ENCODE results near the gene CARD19. TPM values are rescaled to one million over a fixed set of nuclear protein-coding genes. Genes with fewer than 3 reads are reported as not detected.

Gene CARD19
- total and polyA plus RNA-seq, 7 experiments from 2014 or later: 43.0 to 90.0 (median 59.2) TPM

DNA sequence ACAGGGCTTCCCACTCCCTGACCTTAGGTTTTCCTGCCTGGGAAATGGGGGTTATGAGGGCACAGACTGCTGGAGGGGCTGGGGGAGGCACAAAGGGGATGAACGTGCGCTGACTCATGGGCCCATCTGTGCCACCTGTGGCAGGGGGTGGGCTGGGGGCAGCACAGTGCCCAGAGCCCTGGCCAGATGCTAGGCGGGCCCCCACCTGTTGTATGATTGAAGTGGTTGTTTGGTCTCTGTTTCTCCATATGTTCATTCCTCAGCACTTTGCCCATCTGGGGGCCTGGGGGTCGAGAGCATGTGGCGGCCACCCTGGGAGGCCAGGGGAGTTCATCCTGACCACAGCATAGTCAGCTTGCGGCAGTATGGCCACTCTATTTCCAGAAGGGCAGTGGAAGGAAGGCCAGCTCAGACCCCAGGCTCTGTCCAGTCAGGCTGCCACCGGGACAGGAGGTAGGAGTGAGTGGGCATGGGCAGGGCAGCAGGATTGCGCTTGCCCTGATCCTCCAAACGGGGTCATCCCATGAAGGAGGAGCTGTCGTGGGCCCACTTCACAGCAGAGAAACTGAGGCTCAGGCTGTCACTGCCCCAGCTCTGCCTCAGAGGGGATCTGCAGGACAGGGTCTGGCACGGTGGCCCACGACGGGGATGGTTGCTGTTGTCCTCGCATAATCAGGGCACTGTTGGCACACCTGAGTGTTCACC is 38.9 kb downstream of the CARD19 start:
- H3K9me3 ChIP-seq (ENCODE audit: control insufficient read depth in 2 of 3, low read length in 3 of 3): no peaks in the 10 kb centered on the region
- Mint-ChIP-seq H3K9me3 (peaks cover 0 to 3% (median 0%) of the 10 kb centered on the region in 11 donors), H3K27me3 (no peaks in the 10 kb centered on the region), H3K4me3 (peak overlapping the region; percentile 86 to 92 (median 90)), H3K36me3 (peaks cover 0 to 5% (median 0%) of the 10 kb centered on the region in 5 donors), H3K27ac (peak overlapping the region; percentile 84 to 98 (median 98)), H3K4me1 (peaks cover 39 to 78% (median 62%) of the 10 kb centered on the region in 7 donors)
- peak overlapping the region; percentile 99 for H3K27ac ChIP-seq (ENCODE audit: low read depth, low read length)
- no peaks in the 10 kb centered on the region for H3K27me3 ChIP-seq (ENCODE audit: control insufficient read depth in 2 of 2, insufficient read depth in 2 of 2, low read length in 2 of 2)
- H3K4me1 ChIP-seq (ENCODE audit: control insufficient read depth in 2 of 2, insufficient read depth in 2 of 2, low read length in 2 of 2): peaks cover 27 to 53% of the 10 kb centered on the region in 2 donors
- DNase-seq (no peak), ATAC-seq (no peak)
- H3K36me3 ChIP-seq (ENCODE audit: control insufficient read depth in 2 of 3, insufficient read depth in 3 of 3, low read length in 3 of 3): peaks cover 0 to 5% (median 0%) of the 10 kb centered on the region in 3 experiments
- intact Hi-C loops (cut with micrococcal nuclease): loop anchor here (1.0 to 10.0 kb wide), 12 partner anchors 9 to 432 kb away; partner anchors contain the start of genes FAM120A (in 2 of the 2), FAM120AOS (in 2 of the 2), CARD19 (in 1 of the 2) and SUSD3 (in 1 of the 2)
- H3K4me3 ChIP-seq (ENCODE audit: low read length): peak overlapping the region; percentile 68
- POLR2A ChIA-PET: interaction anchor here (1.0 to 4.2 kb wide), 11 partner anchors 9 to 181 kb away, joined by 3 to 50 read pairs (median 4); partner anchors contain the start of gene CARD19
- CTCF ChIA-PET: interaction anchor here (1.4 kb wide), 1 partner anchor 180 kb away, joined by 3 read pairs; no protein-coding TSS in a partner anchor

DNA sequence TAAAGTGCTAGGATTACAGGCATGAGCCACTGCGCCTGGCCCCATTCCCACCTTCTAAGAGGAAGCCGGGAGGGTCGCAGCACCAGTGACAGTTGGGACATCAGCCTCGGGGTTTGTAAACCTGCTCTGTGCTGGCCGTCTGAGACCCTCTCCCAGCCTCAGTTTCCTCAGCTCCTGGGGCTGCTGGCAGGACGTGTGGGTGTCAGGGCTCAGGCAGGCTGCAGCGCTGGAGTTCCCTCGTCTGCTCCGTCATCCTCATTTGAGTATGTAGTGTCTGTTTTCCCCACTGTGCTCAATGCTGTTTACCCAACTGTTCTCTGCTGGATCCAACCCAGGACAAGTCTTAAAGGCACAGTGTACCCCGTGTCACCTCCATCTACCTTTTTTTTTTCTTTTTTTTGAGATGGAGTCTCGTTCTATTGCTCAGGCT is 40.0 kb downstream of the CARD19 start:
- H3K9me3 Mint-ChIP-seq: peaks cover 0 to 3% (median 0%) of the 10 kb centered on the region in 11 donors
- H3K4me1 ChIP-seq (ENCODE audit: control insufficient read depth in 2 of 2, insufficient read depth in 2 of 2, low read length in 2 of 2): peaks cover 27 to 50% of the 10 kb centered on the region in 2 donors
- peaks cover 0 to 5% (median 0%) of the 10 kb centered on the region in 3 experiments for H3K36me3 ChIP-seq (ENCODE audit: control insufficient read depth in 2 of 3, insufficient read depth in 3 of 3, low read length in 3 of 3)
- peaks cover 0 to 7% (median 0%) of the 10 kb centered on the region in 5 donors for H3K36me3 Mint-ChIP-seq
- DNase-seq (no peak), ATAC-seq (no peak)
- ChIA-PET CTCF (interaction anchor here (0.6 kb wide), 1 partner anchor 23 kb away, joined by 3 read pairs; no protein-coding TSS in a partner anchor), POLR2A (interaction anchor here (0.6 to 4.2 kb wide), 2 partner anchors 8 to 174 kb away, joined by 4 to 50 read pairs; no protein-coding TSS in a partner anchor)
- no peaks in the 10 kb centered on the region for H3K27me3 Mint-ChIP-seq
- intact Hi-C loops (cut with micrococcal nuclease): loop anchor here in 1 of 2 donors (10.0 kb wide), 1 partner anchor 319 kb away; the partner anchor contains the start of genes FAM120A and FAM120AOS
- H3K4me1 Mint-ChIP-seq: peaks cover 38 to 78% (median 56%) of the 10 kb centered on the region in 7 donors
- peak overlapping the region in 8 of 9 donors; percentile 23 to 98 (median 39) for H3K27ac Mint-ChIP-seq
- H3K9me3 ChIP-seq (ENCODE audit: control insufficient read depth in 2 of 3, low read length in 3 of 3): no peaks in the 10 kb centered on the region
- H3K27ac ChIP-seq (ENCODE audit: low read depth, low read length): no peak overlapping the region
- no peaks in the 10 kb centered on the region for H3K27me3 ChIP-seq (ENCODE audit: control insufficient read depth in 2 of 2, insufficient read depth in 2 of 2, low read length in 2 of 2)
- H3K4me3 ChIP-seq (ENCODE audit: low read length): no peak overlapping the region
- H3K4me3 Mint-ChIP-seq: peak overlapping the region in 8 of 10 donors; percentile 9 to 91 (median 50)

DNA sequence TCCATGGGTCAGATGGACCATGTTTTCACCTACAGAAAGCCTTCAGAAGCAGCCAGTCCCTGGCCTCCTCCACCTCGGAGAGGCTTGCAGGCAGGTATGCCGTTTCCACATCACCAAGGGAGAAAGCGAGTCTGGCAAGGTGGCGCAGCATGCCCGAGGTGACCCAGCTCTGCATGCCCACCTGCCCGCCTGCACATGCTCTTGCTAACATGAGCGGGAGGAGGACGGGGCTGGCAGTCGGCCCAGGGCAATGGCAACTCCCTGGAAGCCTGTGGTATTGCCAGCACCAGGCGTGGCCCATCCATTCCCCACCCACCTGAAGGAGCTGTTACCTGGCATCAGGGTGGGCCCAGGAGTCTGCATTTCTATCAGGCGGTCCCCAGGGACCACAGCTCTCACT is 41.3 kb downstream of the CARD19 start:
- peaks cover 0 to 5% (median 0%) of the 10 kb centered on the region in 3 experiments for H3K36me3 ChIP-seq (ENCODE audit: control insufficient read depth in 2 of 3, insufficient read depth in 3 of 3, low read length in 3 of 3)
- ATAC-seq: no peak
- ChIA-PET POLR2A (interaction anchor here (1.0 to 1.1 kb wide), 2 partner anchors 9 to 10 kb away, joined by 3 read pairs; no protein-coding TSS in a partner anchor), CTCF (no interaction called here)
- no peak overlapping the region for H3K27ac ChIP-seq (ENCODE audit: low read depth, low read length)
- H3K4me3 ChIP-seq (ENCODE audit: low read length): no peak overlapping the region
- no peak for DNase-seq
- Mint-ChIP-seq H3K4me3 (peak overlapping the region in 4 of 10 donors; percentile 33 to 53 (median 44)), H3K4me1 (peaks cover 29 to 75% (median 46%) of the 10 kb centered on the region in 7 donors), H3K27ac (peak overlapping the region in 7 of 9 donors; percentile 33 to 73 (median 55)), H3K27me3 (no peaks in the 10 kb centered on the region), H3K9me3 (peaks cover 0 to 3% (median 0%) of the 10 kb centered on the region in 11 donors), H3K36me3 (peaks cover 0 to 7% (median 0%) of the 10 kb centered on the region in 5 donors)
- no peaks in the 10 kb centered on the region for H3K9me3 ChIP-seq (ENCODE audit: control insufficient read depth in 2 of 3, low read length in 3 of 3)
- intact Hi-C loops (cut with micrococcal nuclease): loop anchor here in 1 of 2 donors (10.0 kb wide), 1 partner anchor 317 kb away; the partner anchor contains the start of genes FAM120A and FAM120AOS
- H3K4me1 ChIP-seq (ENCODE audit: control insufficient read depth in 2 of 2, insufficient read depth in 2 of 2, low read length in 2 of 2): peaks cover 16 to 46% of the 10 kb centered on the region in 2 donors
- no peaks in the 10 kb centered on the region for H3K27me3 ChIP-seq (ENCODE audit: control insufficient read depth in 2 of 2, insufficient read depth in 2 of 2, low read length in 2 of 2)

DNA sequence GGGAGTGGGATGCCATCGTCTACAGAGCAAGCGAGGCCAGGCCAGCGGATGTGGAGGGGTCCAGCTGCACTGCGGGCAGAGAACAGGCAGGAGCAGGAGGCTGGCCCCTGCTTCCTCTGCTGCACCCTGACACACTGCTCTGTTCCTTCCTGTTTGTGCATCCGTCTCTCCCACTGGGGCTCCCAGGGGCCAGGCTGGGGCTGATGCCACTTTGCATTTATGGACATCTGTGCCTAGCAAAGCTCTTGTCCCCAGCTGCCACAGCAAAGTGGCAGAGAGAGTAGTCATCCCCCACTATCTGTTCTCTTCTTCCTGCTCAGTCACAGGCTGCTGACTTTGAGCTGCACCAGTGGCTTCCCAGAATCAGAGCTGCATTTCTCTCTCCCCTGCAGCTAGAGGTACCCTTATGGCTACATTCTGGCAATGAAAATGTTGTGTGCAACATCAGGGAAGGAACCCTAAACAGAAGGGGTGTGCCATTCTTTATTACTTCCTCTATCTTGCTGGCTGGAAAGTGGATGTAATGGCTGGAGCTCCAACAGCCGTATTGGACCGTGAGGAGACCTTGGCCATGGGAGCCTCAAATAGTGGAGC is 42.3 kb downstream of the CARD19 start:
- ChIA-PET POLR2A (interaction anchor here (1.0 to 1.1 kb wide), 3 partner anchors 8 to 29 kb away, joined by 3 to 4 read pairs (median 3); no protein-coding TSS in a partner anchor), CTCF (interaction anchor here (0.6 to 1.1 kb wide), 3 partner anchors 30 to 102 kb away, joined by 3 to 7 read pairs (median 3); no protein-coding TSS in a partner anchor)
- Histone ChIP-seq H3K4me1 (ENCODE audit: control insufficient read depth in 2 of 2, insufficient read depth in 2 of 2, low read length in 2 of 2) (peaks cover 14 to 51% of the 10 kb centered on the region in 2 donors), H3K4me3 (ENCODE audit: low read length) (no peak overlapping the region), H3K9me3 (ENCODE audit: control insufficient read depth in 2 of 3, low read length in 3 of 3) (no peaks in the 10 kb centered on the region), H3K27me3 (ENCODE audit: control insufficient read depth in 2 of 2, insufficient read depth in 2 of 2, low read length in 2 of 2) (no peaks in the 10 kb centered on the region), H3K27ac (ENCODE audit: low read depth, low read length) (no peak overlapping the region), H3K36me3 (ENCODE audit: control insufficient read depth in 2 of 3, insufficient read depth in 3 of 3, low read length in 3 of 3) (peaks cover 0 to 5% (median 0%) of the 10 kb centered on the region in 3 experiments)
- Mint-ChIP-seq H3K27me3 (no peaks in the 10 kb centered on the region), H3K4me3 (peak overlapping the region in 3 of 10 donors; percentile 27 to 53 (median 33)), H3K9me3 (peaks cover 0 to 3% (median 0%) of the 10 kb centered on the region in 11 donors), H3K4me1 (peaks cover 23 to 75% (median 41%) of the 10 kb centered on the region in 7 donors), H3K36me3 (peaks cover 0 to 7% (median 0%) of the 10 kb centered on the region in 5 donors), H3K27ac (peak overlapping the region in 7 of 9 donors; percentile 30 to 73 (median 61))
- DNase-seq (no peak), ATAC-seq (no peak)
- intact Hi-C loops (cut with micrococcal nuclease): loop anchor here in 1 of 2 donors (10.0 kb wide), 1 partner anchor 317 kb away; the partner anchor contains the start of genes FAM120A and FAM120AOS

DNA sequence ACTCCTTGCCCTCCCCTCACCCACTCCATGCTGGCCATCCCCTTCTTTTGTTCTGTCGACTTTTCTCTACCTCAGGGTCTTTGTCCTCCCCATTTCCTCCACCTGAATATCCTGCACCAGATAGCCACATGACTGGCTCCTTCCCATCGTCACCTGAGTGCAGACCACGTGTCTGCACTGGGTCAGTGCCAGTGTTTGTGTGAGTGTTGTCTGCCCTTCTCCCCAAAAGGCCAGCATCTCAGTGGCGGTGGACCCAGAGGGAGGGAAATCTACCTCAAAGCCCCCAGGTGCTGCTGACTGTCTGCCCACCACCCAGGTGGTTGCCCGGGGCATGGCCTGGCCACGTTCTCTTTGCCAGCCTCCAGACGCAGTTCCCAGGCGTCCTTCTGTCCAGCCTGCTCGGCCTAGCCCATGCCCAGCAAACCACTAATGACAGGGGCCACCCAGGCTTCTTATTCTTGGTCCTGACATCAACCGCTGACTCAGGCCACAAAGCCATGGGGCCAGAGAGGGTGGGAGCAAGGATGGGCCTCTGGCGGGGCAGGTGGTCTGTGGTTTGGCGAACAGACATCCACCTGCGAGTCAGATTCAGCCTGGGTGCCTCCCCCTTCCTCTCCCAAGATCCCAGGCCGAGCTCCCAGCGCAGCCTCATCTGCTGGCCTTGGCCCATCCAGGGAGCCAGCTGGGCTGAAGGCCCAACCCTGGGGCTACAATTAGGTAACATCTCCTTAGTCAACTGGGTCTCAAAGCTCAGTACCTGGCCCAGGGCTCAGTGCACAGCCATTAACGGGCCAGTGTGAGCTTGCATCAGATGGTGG is 43.6 kb downstream of the CARD19 start:
- Mint-ChIP-seq H3K36me3 (peaks cover 0 to 7% (median 0%) of the 10 kb centered on the region in 5 donors), H3K4me3 (peak overlapping the region in 2 of 10 donors; percentile 47 to 75), H3K27me3 (no peaks in the 10 kb centered on the region), H3K4me1 (peaks cover 31 to 86% (median 50%) of the 10 kb centered on the region in 7 donors), H3K27ac (peak overlapping the region in 5 of 9 donors; percentile 25 to 94 (median 65)), H3K9me3 (peaks cover 0 to 3% (median 0%) of the 10 kb centered on the region in 11 donors)
- H3K36me3 ChIP-seq (ENCODE audit: control insufficient read depth in 2 of 3, insufficient read depth in 3 of 3, low read length in 3 of 3): no peaks in the 10 kb centered on the region
- ChIA-PET POLR2A (interaction anchor here (0.6 to 1.1 kb wide), 5 partner anchors 42 to 434 kb away, joined by 3 to 4 read pairs (median 3); partner anchors contain the start of gene FAM120AOS), CTCF (interaction anchor here (0.5 to 1.1 kb wide), 2 partner anchors 103 to 318 kb away, joined by 3 read pairs; no protein-coding TSS in a partner anchor)
- peaks cover 26 to 63% of the 10 kb centered on the region in 2 donors for H3K4me1 ChIP-seq (ENCODE audit: control insufficient read depth in 2 of 2, insufficient read depth in 2 of 2, low read length in 2 of 2)
- no peaks in the 10 kb centered on the region for H3K9me3 ChIP-seq (ENCODE audit: control insufficient read depth in 2 of 3, low read length in 3 of 3)
- no peak overlapping the region for H3K27ac ChIP-seq (ENCODE audit: low read depth, low read length)
- intact Hi-C loops (cut with micrococcal nuclease): loop anchor here in 1 of 2 donors (10.0 kb wide), 1 partner anchor 315 kb away; the partner anchor contains the start of genes FAM120A and FAM120AOS
- H3K4me3 ChIP-seq (ENCODE audit: low read length): no peak overlapping the region
- H3K27me3 ChIP-seq (ENCODE audit: control insufficient read depth in 2 of 2, insufficient read depth in 2 of 2, low read length in 2 of 2): no peaks in the 10 kb centered on the region
- DNase-seq: no peak
- no peak for ATAC-seq

Measured in naive thymus-derived CD4-positive, alpha-beta T cell (primary cell).